HG02870 (cell line): ENCODE measurements around the gene NOL4L.

Experiments
- ATAC-seq: cut with Tn5 transposase; IDR thresholded peaks from one replicate; pipeline ENCODE4 v1.9.1; 2021; ENCODE audit warnings: mild to moderate bottlenecking, moderate library complexity; ENCODE audit not compliant: unreplicated experiment

Gene NOL4L

DNA sequence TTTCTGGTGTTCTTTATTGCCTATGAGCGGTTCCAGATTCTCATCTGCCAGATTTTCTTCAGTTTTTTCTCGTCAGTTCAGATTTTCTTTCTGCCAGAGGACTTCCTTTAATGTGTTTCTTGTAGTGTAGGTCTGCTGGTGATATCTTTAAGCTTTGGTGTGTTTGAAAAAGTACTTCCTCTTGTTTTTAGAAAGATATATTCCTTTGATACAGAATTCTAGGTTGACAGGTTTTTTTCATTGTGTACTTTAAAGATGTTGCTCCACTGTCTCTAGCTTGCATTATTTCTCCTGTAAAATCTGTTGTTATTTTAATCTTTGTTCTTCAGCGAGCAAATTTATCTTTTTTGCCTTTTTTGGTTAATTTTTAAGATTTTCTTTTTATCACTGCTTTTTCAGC lies 190.1 kb downstream of the NOL4L start:
- ATAC-seq: no peak
